DOHH2 (cell line): ENCODE results near the gene SAG.

Source experiments
- CTCF ChIP-seq: fragments of 200-600 bp; sonication (generic); IDR thresholded peaks from one replicate; pipeline ENCODE4 v1.5.1; 2014; ENCODE audit warnings: antibody characterized with exemption, mild to moderate bottlenecking, low read depth, low read length; ENCODE audit not compliant: poor library complexity, severe bottlenecking
- EZH2phosphoT487 ChIP-seq: fragments of 200-600 bp; sonication (generic); IDR thresholded peaks from 2 replicates; pipeline ENCODE4 v1.6.1; 2017; ENCODE audit warnings: borderline replicate concordance, mild to moderate bottlenecking, antibody characterized with exemption, low read length, moderate library complexity, mixed read lengths

- no peak for TF ChIP-seq CTCF
- TF ChIP-seq EZH2phosphoT487: no peak
Measured at GRCh38 chr2:233385489-233386044, 78.0 kb downstream of the SAG start.
